HEK293 (cell line): ENCODE data around the gene AKAP8.

Experiments
- CTCF ChIA-PET: fragments of 350-600 bp; formaldehyde crosslinking; extraction: SDS; loops from one replicate; lab custom pipeline; 2021; ENCODE audit warnings: antibody characterized with exemption; lab: Yijun Ruan, JAX
- POLR2A ChIA-PET: fragments of 300-600 bp; formaldehyde crosslinking; extraction: SDS; loops from one replicate; lab custom pipeline; 2020; ENCODE audit warnings: antibody characterized with exemption, inconsistent platforms; lab: Yijun Ruan, JAX
- H3K27ac ChIP-seq: fragments of 200-500 bp; sonication (Bioruptor generic); 2 replicates; pipeline ENCODE4 v1.5.1; 2014; ENCODE audit warnings: low read depth, low read length, control low read depth, inconsistent platforms; ENCODE audit errors: extremely low read depth
- H3K36me3 ChIP-seq, 2 experiments: fragments of 200-500 bp in 1 of 2; sonication (Bioruptor generic) in 1 of 2; 1 replicate in 1 of 2; 2 replicates in 1 of 2; pipeline ENCODE4 v1.5.1; 2014 to 2017; ENCODE audit warnings: inconsistent platforms in 2 of 2, low read length in 2 of 2; ENCODE audit not compliant: control insufficient read depth in 2 of 2, insufficient read depth in 1 of 2
- H3K4me1 ChIP-seq: fragments of 200-500 bp; sonication (Bioruptor generic); 2 replicates; pipeline ENCODE4 v1.5.1; 2014; ENCODE audit warnings: mild to moderate bottlenecking, low read length, inconsistent platforms; ENCODE audit not compliant: control insufficient read depth, insufficient read depth
- H3K4me3 ChIP-seq: 2 replicates; pipeline ENCODE4 v1.5.1; 2011; ENCODE audit warnings: low read depth, mild to moderate bottlenecking, control low read depth, low read length, moderate library complexity
- H3K9me3 ChIP-seq: fragments of 200-500 bp; sonication (Bioruptor generic); 2 replicates; pipeline ENCODE4 v1.5.1; 2014; ENCODE audit warnings: low read depth, low read length, inconsistent platforms; ENCODE audit not compliant: control insufficient read depth, insufficient read depth
- GFI1B ChIP-seq: fragments of 450-650 bp; formaldehyde crosslinking; IDR thresholded peaks from 2 replicates; pipeline ENCODE4 v1.5.1; 2016; ENCODE audit warnings: missing biosample characterization, missing genetic modification characterization
- GLIS1 ChIP-seq: fragments of 450-650 bp; formaldehyde crosslinking; IDR thresholded peaks from 2 replicates; pipeline ENCODE4 v1.5.1; 2016; ENCODE audit warnings: missing biosample characterization, missing genetic modification characterization
- KLF1 ChIP-seq: fragments of 450-650 bp; formaldehyde crosslinking; IDR thresholded peaks from 2 replicates; pipeline ENCODE4 v1.5.1; 2016; ENCODE audit warnings: missing biosample characterization, missing genetic modification characterization
- PRDM1 ChIP-seq: fragments of 450-650 bp; formaldehyde crosslinking; IDR thresholded peaks from 2 replicates; pipeline ENCODE4; 2016; ENCODE audit warnings: missing biosample characterization, missing genetic modification characterization
- SCRT2 ChIP-seq: fragments of 450-650 bp; formaldehyde crosslinking; IDR thresholded peaks from 2 replicates; pipeline ENCODE4 v1.5.1; 2016; ENCODE audit warnings: missing biosample characterization, missing genetic modification characterization
- ZBTB20 ChIP-seq: fragments of 450-650 bp; formaldehyde crosslinking; IDR thresholded peaks from 2 replicates; pipeline ENCODE4 v1.5.1; 2016; ENCODE audit warnings: missing biosample characterization, missing genetic modification characterization
- ZFP3 ChIP-seq: fragments of 450-650 bp; formaldehyde crosslinking; IDR thresholded peaks from 2 replicates; pipeline ENCODE4 v1.5.1; 2016; ENCODE audit warnings: low read depth, missing biosample characterization, missing genetic modification characterization
- ZNF610 ChIP-seq: fragments of 450-650 bp; formaldehyde crosslinking; IDR thresholded peaks from 2 replicates; pipeline ENCODE4 v1.5.1; 2016; ENCODE audit warnings: missing biosample characterization, missing genetic modification characterization, borderline replicate concordance
- ZNF785 ChIP-seq: fragments of 450-650 bp; formaldehyde crosslinking; IDR thresholded peaks from 2 replicates; pipeline ENCODE4 v1.5.1; 2016; ENCODE audit warnings: missing biosample characterization, missing genetic modification characterization
- ZNF837 ChIP-seq: fragments of 450-650 bp; formaldehyde crosslinking; IDR thresholded peaks from 2 replicates; pipeline ENCODE4 v1.5.1; 2016; ENCODE audit warnings: missing biosample characterization, missing genetic modification characterization
- TF ChIP-seq, protein P1 (sequence below): fragments of 450-650 bp; formaldehyde crosslinking; IDR thresholded peaks from 2 replicates; pipeline ENCODE4 v1.5.1; 2016; ENCODE audit warnings: missing biosample characterization, missing genetic modification characterization
- TF ChIP-seq, protein P2 (sequence below): fragments of 450-650 bp; formaldehyde crosslinking; IDR thresholded peaks from 2 replicates; pipeline ENCODE4 v1.5.1; 2017; ENCODE audit warnings: missing biosample characterization, mild to moderate bottlenecking, missing genetic modification characterization, moderate library complexity
- TF ChIP-seq, protein P3 (sequence below): fragments of 450-650 bp; formaldehyde crosslinking; IDR thresholded peaks from 2 replicates; pipeline ENCODE4 v1.5.1; 2016; ENCODE audit warnings: missing biosample characterization, missing genetic modification characterization
- TF ChIP-seq, protein P4 (sequence below): fragments of 450-650 bp; formaldehyde crosslinking; IDR thresholded peaks from 2 replicates; pipeline ENCODE4 v1.5.1; 2016; ENCODE audit warnings: missing biosample characterization, missing genetic modification characterization
- TF ChIP-seq, protein P5 (sequence below): fragments of 450-650 bp; formaldehyde crosslinking; IDR thresholded peaks from 2 replicates; pipeline ENCODE4 v1.5.1; 2017; ENCODE audit warnings: missing biosample characterization, missing genetic modification characterization

The AKAP8 gene

DNA sequence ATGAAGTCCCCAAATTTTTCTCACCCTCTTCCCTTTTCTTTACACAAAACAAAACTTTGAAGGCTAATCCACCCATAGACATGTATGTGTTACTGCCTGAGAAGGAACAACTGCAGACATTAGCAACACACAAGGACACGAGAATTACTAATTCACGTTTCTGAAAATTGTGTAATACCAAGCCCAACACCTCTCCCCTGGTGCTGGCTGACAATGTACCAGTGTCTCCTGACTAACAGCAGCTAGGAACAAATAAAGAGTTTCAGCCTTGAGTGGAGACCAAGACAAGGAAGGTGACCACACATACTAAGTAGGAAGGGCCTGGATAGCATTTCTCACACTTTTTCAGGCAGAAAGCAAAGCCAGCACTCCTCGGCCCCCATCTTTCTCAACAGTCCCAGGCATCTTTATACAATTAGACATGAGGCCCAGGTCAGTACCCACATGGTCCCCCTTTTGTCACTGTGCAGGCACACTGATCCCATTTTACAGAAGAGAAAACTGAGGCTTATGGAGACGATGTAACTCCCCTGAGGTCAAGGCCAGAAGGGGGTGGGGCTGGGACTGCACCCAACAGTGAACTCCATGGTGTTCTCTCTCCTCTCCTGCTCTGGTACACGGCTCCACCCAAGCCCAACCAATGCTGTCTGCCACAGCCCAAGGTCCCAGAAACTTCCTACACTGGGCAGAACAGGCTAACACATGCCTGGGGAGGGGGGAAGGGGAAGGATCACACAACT, 55.9 kb downstream of the AKAP8 start:
- Histone ChIP-seq H3K27ac (no peak overlapping the region), H3K36me3 (no peaks in the 10 kb centered on the region), H3K4me1 (peaks cover 52% of the 10 kb centered on the region), H3K4me3 (no peak overlapping the region), H3K9me3 (no peaks in the 10 kb centered on the region)
- ChIA-PET CTCF (no interaction called here), POLR2A (no interaction called here)
- TF ChIP-seq, protein P1, sequence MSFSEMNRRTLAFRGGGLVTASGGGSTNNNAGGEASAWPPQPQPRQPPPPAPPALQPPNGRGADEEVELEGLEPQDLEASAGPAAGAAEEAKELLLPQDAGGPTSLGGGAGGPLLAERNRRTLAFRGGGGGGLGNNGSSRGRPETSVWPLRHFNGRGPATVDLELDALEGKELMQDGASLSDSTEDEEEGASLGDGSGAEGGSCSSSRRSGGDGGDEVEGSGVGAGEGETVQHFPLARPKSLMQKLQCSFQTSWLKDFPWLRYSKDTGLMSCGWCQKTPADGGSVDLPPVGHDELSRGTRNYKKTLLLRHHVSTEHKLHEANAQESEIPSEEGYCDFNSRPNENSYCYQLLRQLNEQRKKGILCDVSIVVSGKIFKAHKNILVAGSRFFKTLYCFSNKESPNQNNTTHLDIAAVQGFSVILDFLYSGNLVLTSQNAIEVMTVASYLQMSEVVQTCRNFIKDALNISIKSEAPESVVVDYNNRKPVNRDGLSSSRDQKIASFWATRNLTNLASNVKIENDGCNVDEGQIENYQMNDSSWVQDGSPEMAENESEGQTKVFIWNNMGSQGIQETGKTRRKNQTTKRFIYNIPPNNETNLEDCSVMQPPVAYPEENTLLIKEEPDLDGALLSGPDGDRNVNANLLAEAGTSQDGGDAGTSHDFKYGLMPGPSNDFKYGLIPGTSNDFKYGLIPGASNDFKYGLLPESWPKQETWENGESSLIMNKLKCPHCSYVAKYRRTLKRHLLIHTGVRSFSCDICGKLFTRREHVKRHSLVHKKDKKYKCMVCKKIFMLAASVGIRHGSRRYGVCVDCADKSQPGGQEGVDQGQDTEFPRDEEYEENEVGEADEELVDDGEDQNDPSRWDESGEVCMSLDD (tag by site-specific recombination): 0 out of 2 replicates have a peak, but pooled peaks have one; percentile 16
- TF ChIP-seq GFI1B (tag by site-specific recombination) (no peak), KLF1 (tag by site-specific recombination) (peak; percentile 32; the same call in 1 of the 2 replicates)
- TF ChIP-seq, protein P2, sequence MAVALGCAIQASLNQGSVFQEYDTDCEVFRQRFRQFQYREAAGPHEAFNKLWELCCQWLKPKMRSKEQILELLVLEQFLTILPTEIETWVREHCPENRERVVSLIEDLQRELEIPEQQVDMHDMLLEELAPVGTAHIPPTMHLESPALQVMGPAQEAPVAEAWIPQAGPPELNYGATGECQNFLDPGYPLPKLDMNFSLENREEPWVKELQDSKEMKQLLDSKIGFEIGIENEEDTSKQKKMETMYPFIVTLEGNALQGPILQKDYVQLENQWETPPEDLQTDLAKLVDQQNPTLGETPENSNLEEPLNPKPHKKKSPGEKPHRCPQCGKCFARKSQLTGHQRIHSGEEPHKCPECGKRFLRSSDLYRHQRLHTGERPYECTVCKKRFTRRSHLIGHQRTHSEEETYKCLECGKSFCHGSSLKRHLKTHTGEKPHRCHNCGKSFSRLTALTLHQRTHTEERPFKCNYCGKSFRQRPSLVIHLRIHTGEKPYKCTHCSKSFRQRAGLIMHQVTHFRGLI (tag by site-specific recombination): peak; percentile 98
- TF ChIP-seq, protein P3, sequence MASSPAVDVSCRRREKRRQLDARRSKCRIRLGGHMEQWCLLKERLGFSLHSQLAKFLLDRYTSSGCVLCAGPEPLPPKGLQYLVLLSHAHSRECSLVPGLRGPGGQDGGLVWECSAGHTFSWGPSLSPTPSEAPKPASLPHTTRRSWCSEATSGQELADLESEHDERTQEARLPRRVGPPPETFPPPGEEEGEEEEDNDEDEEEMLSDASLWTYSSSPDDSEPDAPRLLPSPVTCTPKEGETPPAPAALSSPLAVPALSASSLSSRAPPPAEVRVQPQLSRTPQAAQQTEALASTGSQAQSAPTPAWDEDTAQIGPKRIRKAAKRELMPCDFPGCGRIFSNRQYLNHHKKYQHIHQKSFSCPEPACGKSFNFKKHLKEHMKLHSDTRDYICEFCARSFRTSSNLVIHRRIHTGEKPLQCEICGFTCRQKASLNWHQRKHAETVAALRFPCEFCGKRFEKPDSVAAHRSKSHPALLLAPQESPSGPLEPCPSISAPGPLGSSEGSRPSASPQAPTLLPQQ (tag by site-specific recombination): no peak
- TF ChIP-seq, protein P4, sequence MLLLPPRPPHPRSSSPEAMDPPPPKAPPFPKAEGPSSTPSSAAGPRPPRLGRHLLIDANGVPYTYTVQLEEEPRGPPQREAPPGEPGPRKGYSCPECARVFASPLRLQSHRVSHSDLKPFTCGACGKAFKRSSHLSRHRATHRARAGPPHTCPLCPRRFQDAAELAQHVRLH (tag by site-specific recombination): 0 out of 2 replicates have a peak, but pooled peaks have one; percentile 31

DNA sequence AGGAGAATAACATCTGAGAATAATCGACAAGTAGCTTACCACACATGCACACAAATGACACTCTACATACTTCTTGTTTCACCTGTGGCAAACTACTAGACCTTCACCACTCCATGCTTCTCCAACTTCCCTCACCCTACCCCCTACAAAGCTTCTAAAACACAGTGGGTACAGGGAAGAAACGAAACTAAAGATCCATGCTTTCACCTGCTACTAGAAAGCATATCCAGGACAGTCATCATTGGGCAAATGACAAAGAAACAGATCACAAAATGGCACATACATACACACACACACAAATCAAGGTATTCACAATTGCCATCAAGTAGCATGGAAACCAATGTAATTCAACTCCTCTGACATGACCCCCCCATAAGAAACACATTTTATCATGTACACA, 57.8 kb downstream of the AKAP8 start:
- POLR2A ChIA-PET: interaction anchor here (1.2 kb wide), 1 partner anchor 43 kb away, joined by 4 read pairs; no protein-coding TSS in a partner anchor
- Histone ChIP-seq H3K27ac (no peak overlapping the region), H3K36me3 (peaks cover 0 to 4% of the 10 kb centered on the region in 2 experiments; a peak in 1 of 3 replicates), H3K4me1 (peaks cover 54% of the 10 kb centered on the region), H3K9me3 (no peaks in the 10 kb centered on the region), H3K4me3 (no peak overlapping the region)
- TF ChIP-seq ZNF837: no peak
- TF ChIP-seq ZNF785 (tag by site-specific recombination): no peak
- 0 out of 2 replicates have a peak, but pooled peaks have one; percentile 11 for TF ChIP-seq ZBTB20 (tag by site-specific recombination)
- no peak for TF ChIP-seq ZFP3 (tag by site-specific recombination)
- peak; percentile 50; the same call in 1 of the 2 replicates for TF ChIP-seq GLIS1 (tag by site-specific recombination)
- TF ChIP-seq SCRT2 (tag by site-specific recombination): peak; percentile 59
- TF ChIP-seq, protein P5, sequence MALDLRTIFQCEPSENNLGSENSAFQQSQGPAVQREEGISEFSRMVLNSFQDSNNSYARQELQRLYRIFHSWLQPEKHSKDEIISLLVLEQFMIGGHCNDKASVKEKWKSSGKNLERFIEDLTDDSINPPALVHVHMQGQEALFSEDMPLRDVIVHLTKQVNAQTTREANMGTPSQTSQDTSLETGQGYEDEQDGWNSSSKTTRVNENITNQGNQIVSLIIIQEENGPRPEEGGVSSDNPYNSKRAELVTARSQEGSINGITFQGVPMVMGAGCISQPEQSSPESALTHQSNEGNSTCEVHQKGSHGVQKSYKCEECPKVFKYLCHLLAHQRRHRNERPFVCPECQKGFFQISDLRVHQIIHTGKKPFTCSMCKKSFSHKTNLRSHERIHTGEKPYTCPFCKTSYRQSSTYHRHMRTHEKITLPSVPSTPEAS (tag by site-specific recombination): peak; percentile 10; the same call in 1 of the 2 replicates
- TF ChIP-seq ZNF610 (tag by site-specific recombination): no peak
- TF ChIP-seq PRDM1 (tag by site-specific recombination): peak; percentile 34
- CTCF ChIA-PET: interaction anchor here (1.0 kb wide), 1 partner anchor 15 kb away, joined by 3 read pairs; no protein-coding TSS in a partner anchor
